Measurements from ENCODE around the gene BCL2L15.

Gene BCL2L15

GRCh38 chr1:113887402-113888175 lies at the start of gene BCL2L15:
Gene BCL2L15, minus strand, starts transcription at chr1:113887581. Its CDS starts 206 bp downstream, at chr1:113887375.
- no peak for DNase-seq (ENCODE audit: low read depth)

- DNase-seq (ENCODE audit: low read depth): no peak
Observed at GRCh38 chr1:113937146-113937545, 49.8 kb upstream of the BCL2L15 start.

GRCh38 chr1:113935970-113936369 lies 48.6 kb upstream of the BCL2L15 start:
- DNase-seq (ENCODE audit: low read depth): no peak

GRCh38 chr1:113935176-113935575 lies 47.8 kb upstream of the BCL2L15 start:
- DNase-seq (ENCODE audit: low read depth): no peak

GRCh38 chr1:113934511-113935055 lies 47.2 kb upstream of the BCL2L15 start:
- no peak for DNase-seq (ENCODE audit: low read depth)

- DNase-seq (ENCODE audit: low read depth): no peak
Observed at GRCh38 chr1:113934006-113934405, 46.6 kb upstream of the BCL2L15 start.

GRCh38 chr1:113931451-113931851 lies 44.1 kb upstream of the BCL2L15 start:
- no peak for DNase-seq (ENCODE audit: low read depth)

- peak; percentile 51 for DNase-seq (ENCODE audit: low read depth)
Observed at GRCh38 chr1:113930499-113931161, 43.2 kb upstream of the BCL2L15 start.

- peak; percentile 27 for DNase-seq (ENCODE audit: low read depth)
Observed at GRCh38 chr1:113929750-113930498, 42.5 kb upstream of the BCL2L15 start.

- peak; percentile 86 for DNase-seq (ENCODE audit: low read depth)
Observed at GRCh38 chr1:113928941-113929749, 41.8 kb upstream of the BCL2L15 start, which contains the start of gene HIPK1. Gene HIPK1, plus strand, starts transcription at chr1:113929324.

GRCh38 chr1:113928187-113928930 lies 41.0 kb upstream of the BCL2L15 start:
- DNase-seq (ENCODE audit: low read depth): no peak

- DNase-seq (ENCODE audit: low read depth): no peak
Observed at GRCh38 chr1:113924473-113924872, 37.1 kb upstream of the BCL2L15 start.

GRCh38 chr1:113922957-113923356 lies 35.6 kb upstream of the BCL2L15 start:
- no peak for DNase-seq (ENCODE audit: low read depth)

- no peak for DNase-seq (ENCODE audit: low read depth)
Observed at GRCh38 chr1:113918243-113918642, 30.9 kb upstream of the BCL2L15 start.

- no peak for DNase-seq (ENCODE audit: low read depth)
Observed at GRCh38 chr1:113917400-113918082, 30.2 kb upstream of the BCL2L15 start.

GRCh38 chr1:113916974-113917373 lies 29.6 kb upstream of the BCL2L15 start:
- DNase-seq (ENCODE audit: low read depth): no peak

- no peak for DNase-seq (ENCODE audit: low read depth)
Observed at GRCh38 chr1:113913887-113914664, 26.7 kb upstream of the BCL2L15 start.

- DNase-seq (ENCODE audit: low read depth): no peak
Observed at GRCh38 chr1:113913312-113913668, 25.9 kb upstream of the BCL2L15 start.

GRCh38 chr1:113912594-113913311 lies 25.4 kb upstream of the BCL2L15 start:
- DNase-seq (ENCODE audit: low read depth): no peak
